K562 (cell line): ENCODE measurements around the gene ARHGEF17. TPM values are rescaled to one million over a fixed set of nuclear protein-coding genes. Genes with fewer than 3 reads are reported as not detected.
A peak's percentile ranks its signal among the peaks of the same experiment; 100 is the strongest.

Experiments
- ATAC-seq: fragments of 200-7000 bp; cut with Tn5 transposase; 3 replicates; pipeline ENCODE4 v1.9.1; 2020; ENCODE audit warnings: moderate library complexity
- BruUV-seq: library from RNA; stranded (reverse); fragments of 400-500 nt; replicated peaks from 2 replicates; lab custom pipeline; 2021; lab: Mats Ljungman, UMichigan
- CTCF ChIA-PET: fragments of 300-600 bp; formaldehyde crosslinking; extraction: SDS; loops from one replicate; lab custom pipeline; 2021; ENCODE audit warnings: low intra/inter-chr PET ratio; lab: Yijun Ruan, JAX
- POLR2A ChIA-PET: fragments of 300-600, 350-650 bp; sonication (Branson Sonifier 250); formaldehyde crosslinking; extraction: SDS; loops from one replicate; lab custom pipeline; 2021; ENCODE audit warnings: antibody characterized with exemption, inconsistent platforms; lab: Yijun Ruan, JAX
- DNase-seq, 4 experiments: peaks; one replicate each; pipeline versions ENCODE4 v3.0.0 to v3.0.0-alpha.2; 2011 to 2018; ENCODE audit warnings: low spot score in 3 of 4, mixed read lengths in 3 of 4; ENCODE audit errors: extremely low read depth in 1 of 4
- FAIRE-seq: peaks from 2 replicates; lab custom pipeline; 2011; peaks lifted over from hg19 to GRCh38; lab: Jason Lieb, UNC
- H2AFZ ChIP-seq: 2 replicates; pipeline ENCODE4 v1.6.0; 2011; ENCODE audit warnings: low read depth, low read length, control low read depth, inconsistent platforms
- H3K27ac ChIP-seq: fragments of 200-600 bp; 3 replicates; pipeline ENCODE4 v1.8.0; 2011; ENCODE audit warnings: low read depth, mild to moderate bottlenecking, control low read depth, inconsistent platforms, low read length, moderate library complexity, mixed read lengths; ENCODE audit errors: extremely low read depth
- H3K27me3 ChIP-seq, 2 experiments: fragments of 300-600 bp in 1 of 2; 2 replicates in 1 of 2; 3 replicates in 1 of 2; pipeline versions ENCODE4 v1.6.0 to v1.8.0; 2011; ENCODE audit warnings: inconsistent platforms in 2 of 2, low read length in 2 of 2, mild to moderate bottlenecking in 1 of 2, mixed read lengths in 1 of 2, moderate library complexity in 1 of 2; ENCODE audit not compliant: control insufficient read depth in 2 of 2, insufficient read depth in 2 of 2
- H3K36me3 ChIP-seq: fragments of 300-600 bp; 3 replicates; pipeline ENCODE4 v1.8.0; 2011; ENCODE audit warnings: mild to moderate bottlenecking, low read length, inconsistent platforms; ENCODE audit not compliant: control insufficient read depth, insufficient read depth
- H3K4me1 ChIP-seq, 2 experiments: fragments of 200-600 bp in 1 of 2; replicated peaks in 1 of 2; 2 replicates in 1 of 2; 3 replicates in 1 of 2; pipeline versions ENCODE4 v1.5.1 to v1.8.0; 2011; ENCODE audit warnings: inconsistent platforms in 2 of 2, low read length in 2 of 2, mild to moderate bottlenecking in 1 of 2, mixed read lengths in 1 of 2, moderate library complexity in 1 of 2; ENCODE audit not compliant: control insufficient read depth in 2 of 2, insufficient read depth in 2 of 2
- H3K4me2 ChIP-seq: 2 replicates; pipeline ENCODE4 v1.6.1; 2011; ENCODE audit warnings: low read length, control low read depth, inconsistent platforms, mixed read lengths; ENCODE audit not compliant: insufficient read depth
- H3K4me3 ChIP-seq: fragments of 200-600 bp; sonication (generic), shearing (Covaris generic); 2 replicates; pipeline ENCODE4 v1.5.1; 2016; ENCODE audit warnings: control low read depth, inconsistent platforms
- H3K79me2 ChIP-seq: fragments of 200-600 bp; 3 replicates; pipeline ENCODE4 v1.8.0; 2011; ENCODE audit warnings: low read length, inconsistent platforms; ENCODE audit not compliant: control insufficient read depth, insufficient read depth
- H3K9ac ChIP-seq, 2 experiments: 2 replicates each; pipeline versions ENCODE4 v1.6.0 to v1.6.1; 2011; ENCODE audit warnings: low read depth in 2 of 2, low read length in 2 of 2, control low read depth in 1 of 2, inconsistent platforms in 1 of 2, mild to moderate bottlenecking in 1 of 2, mixed read lengths in 1 of 2; ENCODE audit not compliant: insufficient read depth in 1 of 2
- H3K9me1 ChIP-seq: one replicate; pipeline ENCODE4 v1.6.0; 2011; ENCODE audit warnings: inconsistent platforms, mild to moderate bottlenecking, low read length, moderate library complexity; ENCODE audit not compliant: control insufficient read depth, insufficient read depth
- H3K9me3 ChIP-seq: replicated peaks from 2 replicates; pipeline ENCODE4 v1.5.1; 2011; ENCODE audit warnings: low read depth, low read length, inconsistent platforms; ENCODE audit not compliant: control insufficient read depth, insufficient read depth
- H4K20me1 ChIP-seq: replicated peaks from 2 replicates; pipeline ENCODE4 v1.6.1; 2011; ENCODE audit warnings: low read length, inconsistent platforms, mixed read lengths; ENCODE audit not compliant: control insufficient read depth, insufficient read depth
- CBFB ChIP-seq: sonication (generic); formaldehyde crosslinking; IDR thresholded peaks from 2 replicates; pipeline ENCODE4 v1.4.0; 2020; ENCODE audit warnings: mild to moderate bottlenecking, missing genetic modification reagents
- CBX5 ChIP-seq: IDR thresholded peaks from 2 replicates; pipeline ENCODE4 v1.6.1; 2014; ENCODE audit warnings: low read depth, borderline replicate concordance
- CREB1 ChIP-seq, 2 experiments: sonication (generic) in 1 of 2; formaldehyde crosslinking in 1 of 2; IDR thresholded peaks; 2 replicates each; pipeline versions ENCODE4 v1.6.1 to v1.8.0; 2012 to 2022; ENCODE audit warnings: inconsistent platforms in 1 of 2, mild to moderate bottlenecking in 1 of 2, missing genetic modification reagents in 1 of 2, moderate library complexity in 1 of 2
- ELK3 ChIP-seq: fragments of 450-650 bp; formaldehyde crosslinking; IDR thresholded peaks from 2 replicates; pipeline ENCODE4 v1.4.0; 2020; ENCODE audit warnings: mild to moderate bottlenecking
- ETS2 ChIP-seq: IDR thresholded peaks from 2 replicates; pipeline ENCODE4 v1.6.1; 2016; ENCODE audit warnings: borderline replicate concordance, missing genetic modification characterization, mild to moderate bottlenecking, moderate library complexity, missing compliant biosample characterization; ENCODE audit not compliant: poor library complexity, severe bottlenecking
- FOXM1 ChIP-seq, 2 experiments: fragments of 450-650 bp in 1 of 2; sonication (generic) in 1 of 2; formaldehyde crosslinking in 1 of 2; IDR thresholded peaks; 2 replicates each; pipeline versions ENCODE4 v1.6.1 to v1.9.0; 2017 to 2022; ENCODE audit warnings: low read depth in 2 of 2, mild to moderate bottlenecking in 2 of 2, missing genetic modification reagents in 1 of 2, moderate library complexity in 1 of 2
- KLF13 ChIP-seq: fragments of 450-650 bp; IDR thresholded peaks from 2 replicates; pipeline ENCODE4 v1.6.1; 2016; ENCODE audit warnings: missing genetic modification characterization, low read depth, mild to moderate bottlenecking, missing compliant biosample characterization, moderate library complexity, borderline replicate concordance
- MAX ChIP-seq: sonication (generic); formaldehyde crosslinking; IDR thresholded peaks from 2 replicates; pipeline ENCODE4 v1.9.0; 2022; ENCODE audit warnings: mild to moderate bottlenecking, missing genetic modification reagents
- MCM2 ChIP-seq: fragments of 450-650 bp; IDR thresholded peaks from 2 replicates; pipeline ENCODE4 v1.6.1; 2017; ENCODE audit warnings: low read depth, mild to moderate bottlenecking
- NFE2L1 ChIP-seq: fragments of 450-650 bp; IDR thresholded peaks from 2 replicates; pipeline ENCODE4 v1.6.1; 2016; ENCODE audit warnings: missing genetic modification characterization, low read depth, mild to moderate bottlenecking, missing compliant biosample characterization, moderate library complexity, borderline replicate concordance
- VEZF1 ChIP-seq: fragments of 200-800 bp; sonication (Bioruptor generic); IDR thresholded peaks from 2 replicates; pipeline ENCODE4 v1.6.1; 2017; ENCODE audit warnings: missing genetic modification characterization, missing compliant biosample characterization
- ZNF668 ChIP-seq: fragments of 250-450 bp; sonication (Bioruptor Pico); IDR thresholded peaks from 2 replicates; pipeline ENCODE4 v1.8.0; 2022; ENCODE audit warnings: mild to moderate bottlenecking, inconsistent platforms
- ZNF740 ChIP-seq, 3 experiments: fragments of 200-800 bp in 1 of 3; sonication (Bioruptor generic) in 1 of 3; sonication (generic) in 1 of 3; formaldehyde crosslinking in 1 of 3; IDR thresholded peaks; 2 replicates each; pipeline versions ENCODE4 v1.6.1 to v1.8.0; 2016 to 2022; ENCODE audit warnings: mild to moderate bottlenecking in 2 of 3, missing compliant biosample characterization in 2 of 3, missing genetic modification characterization in 2 of 3, missing genetic modification reagents in 1 of 3
- WGBS: fragments of 100-300 bp; shearing (Covaris generic); methylation state at CpG from one replicate; pipeline ENCODE4 v1.1.6; 2016; ENCODE audit warnings: low coverage, mixed read lengths; ENCODE audit not compliant: insufficient coverage; ENCODE audit errors: missing lambda C conversion rate; 5-methylcytosine and 5-hydroxymethylcytosine counted together
- in situ Hi-C: fragments of 300-500 bp; cut with MboI; formaldehyde crosslinking; loops from 4 replicates; pipeline ENCODE4 v1.15.0; 2018; ENCODE audit warnings: inconsistent platforms, mixed read lengths
- intact Hi-C: fragments of 100-400 bp; cut with micrococcal nuclease; formaldehyde crosslinking; loops from 2 replicates; pipeline ENCODE4 v1.14.2; 2022
- polyA plus RNA-seq, 8 experiments: library from polyadenylated mRNA; depleted of rRNA in 4 of 8; stranded (reverse) in 5 of 8; unstranded in 3 of 8; fragments of >200 nt; fragmentation: Nextera tagmentation in 2 of 8; fragmentation: Illumina TruSeq in 1 of 8; extraction: Ambion mirVana in 2 of 8; extraction: Trizol in 1 of 8; gene quantifications; 2 replicates each; pipeline versions ENCODE4 v1.2.1 to v1.2.3, GENCODE V29; 2011 to 2014; ENCODE audit warnings: inconsistent platforms in 1 of 8, missing spikeins in 1 of 8
- total RNA-seq, 7 experiments: library from RNA; depleted of rRNA in 6 of 7; stranded (reverse); fragments of >200 nt in 6 of 7; fragmentation: Illumina TruSeq in 2 of 7; extraction: Trizol in 2 of 7; gene quantifications; 2 replicates each; pipeline versions ENCODE4 v1.2.1 to v1.2.3, GENCODE V29; 2011 to 2021; ENCODE audit warnings: low replicate concordance in 1 of 7

Gene ARHGEF17
- total and polyA plus RNA-seq, 9 of the 15 experiments (the other 6 are each of a cell fraction or from before 2014, with no cell fraction given), result 0.04 to 0.68 (median 0.10) TPM; not detected in 2

- BruUV-seq, result TSS peak; percentile 51
- ChIA-PET CTCF (no interaction called here), POLR2A (interaction anchor here (0.7 to 2.2 kb wide), 3 partner anchors 8 to 70 kb away, joined by 3 to 8 read pairs (median 4); no protein-coding TSS in a partner anchor)
- peak overlapping the region; percentile 95 for H3K4me3 ChIP-seq
- H2AFZ ChIP-seq, result peak overlapping the region; percentile 84
- H3K9me1 ChIP-seq, result peaks cover 16% of the 10 kb centered on the region
- DNase-seq (peak; percentile 73 to 85 (median 78)), FAIRE-seq (peak; percentile 89), ATAC-seq (peak; percentile 66)
- H4K20me1 ChIP-seq, result peaks cover 31% of the 10 kb centered on the region
- H3K27me3 ChIP-seq, result peaks cover 0 to 5% of the 10 kb centered on the region in 2 experiments; a peak in 1 of 5 replicates
- peak overlapping the region; percentile 86 for H3K27ac ChIP-seq
- no peaks in the 10 kb centered on the region for H3K9me3 ChIP-seq
- WGBS, result 11% methylated on average over 19 of the region's 56 CpGs
- H3K9ac ChIP-seq, result peak overlapping the region; percentile 82 to 98
- H3K4me2 ChIP-seq, result peak overlapping the region; percentile 90
- H3K36me3 ChIP-seq, result peaks cover 7% of the 10 kb centered on the region; the same call in 1 of the 3 replicates
- intact Hi-C loops, result loop anchor here (2.0 to 5.0 kb wide), 2 partner anchors 16 to 70 kb away; partner anchors contain the start of gene ARHGEF17
- in situ Hi-C loops, result no loop called here
- H3K79me2 ChIP-seq, result peaks cover 57% of the 10 kb centered on the region
- peaks cover 27 to 68% of the 10 kb centered on the region in 2 experiments for H3K4me1 ChIP-seq
- TF ChIP-seq CBX5, result no peak
- no peak for TF ChIP-seq CREB1 (IDR thresholded peaks at IDR 0.05)
- peak; percentile 62 for TF ChIP-seq CREB1 (CRISPR knock-in tag; IDR thresholded peaks at IDR 0.05)
- TF ChIP-seq VEZF1, result no peak; the same call in 1 of the 2 replicates
- no peak for TF ChIP-seq ELK3 (CRISPR knock-in tag)
- TF ChIP-seq ETS2, result no peak
- TF ChIP-seq KLF13 (tag), result no peak
- no peak for TF ChIP-seq CBFB
- TF ChIP-seq ZNF668 (CRISPR knock-in tag), result no peak
- no peak for TF ChIP-seq NFE2L1
- TF ChIP-seq FOXM1 (IDR thresholded peaks at IDR 0.05; ENCODE audit: low read depth), result no peak
- TF ChIP-seq FOXM1 (CRISPR knock-in tag; IDR thresholded peaks at IDR 0.05; ENCODE audit: low read depth), result no peak
- TF ChIP-seq MCM2, result no peak
- peak; percentile 52 for TF ChIP-seq ZNF740 (CRISPR knock-in tag; IDR thresholded peaks at IDR 0.05)
- TF ChIP-seq ZNF740 (tag; IDR thresholded peaks at IDR 0.05), result 0 out of 4 replicates have a peak, but pooled peaks of 1 of the 2 experiments have one; percentile 74
- TF ChIP-seq MAX (CRISPR knock-in tag), result peak; percentile 70
Measured at GRCh38 chr11:73376803-73377629, 68.9 kb downstream of the ARHGEF17 start.
